BLaER1 treated with 17β-estradiol and CSF1 and Interleukin-3, amounts not matched to agents 10 nM and 100 nM (cell line): ENCODE measurements around the gene ECE1.

Experiments
- H3K27ac ChIP-seq, 11 experiments: shearing (Covaris generic); formaldehyde crosslinking; 2 replicates each; pipeline ENCODE4 v1.8.1; 2022
- H3K27me3 ChIP-seq, 11 experiments: shearing (Covaris generic); formaldehyde crosslinking; 2 replicates each; pipeline ENCODE4 v1.8.1; 2022
- H3K36me3 ChIP-seq, 11 experiments: shearing (Covaris generic); formaldehyde crosslinking; 2 replicates each; pipeline ENCODE4 v1.8.1; 2022
- H3K4me1 ChIP-seq, 10 experiments: shearing (Covaris generic); formaldehyde crosslinking; 2 replicates each; pipeline ENCODE4 v1.8.1; 2022
- H3K4me2 ChIP-seq, 11 experiments: shearing (Covaris generic); formaldehyde crosslinking; 2 replicates each; pipeline ENCODE4 v1.8.1; 2022
- H3K4me3 ChIP-seq, 10 experiments: shearing (Covaris generic); formaldehyde crosslinking; 2 replicates each; pipeline ENCODE4 v1.8.1; 2022
- H3K9ac ChIP-seq, 11 experiments: shearing (Covaris generic); formaldehyde crosslinking; 2 replicates each; pipeline ENCODE4 v1.8.1; 2022
- H3K9me3 ChIP-seq, 11 experiments: shearing (Covaris generic); formaldehyde crosslinking; replicated peaks in 1 of 11; 2 replicates each; pipeline ENCODE4 v1.8.1; 2022
- H4K20me1 ChIP-seq, 11 experiments: shearing (Covaris generic); formaldehyde crosslinking; 2 replicates each; pipeline ENCODE4 v1.8.1; 2022
- Cebpa-rat ChIP-seq, 11 experiments: shearing (Covaris generic); IDR thresholded peaks; 2 replicates each; pipeline ENCODE4 v1.8.1; 2022

Gene ECE1

GRCh38 chr1:21307663-21308305, 17.5 kb upstream of the ECE1 start:
- Histone ChIP-seq H3K4me1 (peaks cover 15 to 60% (median 54%) of the 10 kb centered on the region in 10 experiments), H3K9me3 (peaks cover 0 to 6% (median 4%) of the 10 kb centered on the region in 11 experiments; a peak in 7 of 22 replicates), H3K27ac (peak overlapping the region in 4 of 11 experiments; percentile 16 to 53 (median 34); a peak in 4 of 22 replicates), H3K36me3 (no peaks in the 10 kb centered on the region), H3K4me2 (peak overlapping the region; percentile 13 to 81 (median 58); a peak in 21 of 22 replicates), H4K20me1 (peaks cover 0 to 44% (median 8%) of the 10 kb centered on the region in 11 experiments; a peak in 10 of 22 replicates), H3K4me3 (no peak overlapping the region), H3K27me3 (peaks cover 0 to 4% (median 0%) of the 10 kb centered on the region in 11 experiments; a peak in 1 of 22 replicates), H3K9ac (peak overlapping the region in 2 of 11 experiments; percentile 3 to 41; a peak in 1 of 22 replicates)
- TF ChIP-seq Cebpa-rat (IDR thresholded peaks at IDR 0.05): no peak

GRCh38 chr1:21307210-21307609, 16.9 kb upstream of the ECE1 start:
- Histone ChIP-seq H3K9me3 (peaks cover 0 to 6% (median 4%) of the 10 kb centered on the region in 11 experiments; a peak in 7 of 22 replicates), H3K4me2 (peak overlapping the region; percentile 4 to 81 (median 58); a peak in 19 of 22 replicates), H3K4me1 (peaks cover 15 to 63% (median 57%) of the 10 kb centered on the region in 10 experiments), H3K9ac (0 out of 22 replicates have a peak overlapping the region, but pooled peaks of 1 of the 11 experiments have one; percentile 3), H3K36me3 (no peaks in the 10 kb centered on the region), H3K27me3 (peaks cover 0 to 4% (median 0%) of the 10 kb centered on the region in 11 experiments; a peak in 1 of 22 replicates), H3K4me3 (no peak overlapping the region), H3K27ac (peak overlapping the region in 3 of 11 experiments; percentile 16 to 53 (median 46); a peak in 1 of 22 replicates), H4K20me1 (peaks cover 0 to 47% (median 8%) of the 10 kb centered on the region in 11 experiments; a peak in 10 of 22 replicates)
- no peak for TF ChIP-seq Cebpa-rat (IDR thresholded peaks at IDR 0.05)

GRCh38 chr1:21305900-21306189, 15.6 kb upstream of the ECE1 start:
- Histone ChIP-seq H3K9ac (no peak overlapping the region), H3K4me2 (no peak overlapping the region), H3K4me3 (no peak overlapping the region), H3K27me3 (peaks cover 0 to 4% (median 0%) of the 10 kb centered on the region in 11 experiments; a peak in 1 of 22 replicates), H3K4me1 (peaks cover 15 to 62% (median 56%) of the 10 kb centered on the region in 10 experiments), H4K20me1 (peaks cover 0 to 48% (median 7%) of the 10 kb centered on the region in 11 experiments; a peak in 10 of 22 replicates), H3K36me3 (no peaks in the 10 kb centered on the region), H3K9me3 (peaks cover 0 to 6% (median 4%) of the 10 kb centered on the region in 11 experiments; a peak in 7 of 22 replicates), H3K27ac (no peak overlapping the region)
- no peak for TF ChIP-seq Cebpa-rat (IDR thresholded peaks at IDR 0.05)

- TF ChIP-seq Cebpa-rat (IDR thresholded peaks at IDR 0.05): no peak
- Histone ChIP-seq H3K4me3 (no peak overlapping the region), H3K9me3 (peaks cover 0 to 6% (median 4%) of the 10 kb centered on the region in 11 experiments; a peak in 7 of 22 replicates), H3K27ac (no peak overlapping the region; a peak in 1 of 22 replicates), H4K20me1 (peaks cover 0 to 43% (median 7%) of the 10 kb centered on the region in 11 experiments; a peak in 10 of 22 replicates), H3K4me2 (no peak overlapping the region), H3K9ac (no peak overlapping the region), H3K4me1 (peaks cover 16 to 62% (median 56%) of the 10 kb centered on the region in 10 experiments), H3K27me3 (peaks cover 0 to 4% (median 0%) of the 10 kb centered on the region in 11 experiments; a peak in 1 of 22 replicates), H3K36me3 (no peaks in the 10 kb centered on the region)
Observed at GRCh38 chr1:21305155-21305899, 15.1 kb upstream of the ECE1 start.

- Histone ChIP-seq H3K9me3 (no peaks in the 10 kb centered on the region), H4K20me1 (peaks cover 0 to 43% (median 6%) of the 10 kb centered on the region in 11 experiments; a peak in 10 of 22 replicates), H3K4me2 (no peak overlapping the region), H3K27me3 (peaks cover 0 to 4% (median 0%) of the 10 kb centered on the region in 11 experiments; a peak in 1 of 22 replicates), H3K4me1 (peaks cover 24 to 62% (median 58%) of the 10 kb centered on the region in 10 experiments), H3K9ac (no peak overlapping the region), H3K36me3 (no peaks in the 10 kb centered on the region), H3K4me3 (no peak overlapping the region), H3K27ac (no peak overlapping the region)
- no peak for TF ChIP-seq Cebpa-rat (IDR thresholded peaks at IDR 0.05)
Observed at GRCh38 chr1:21304488-21304887, 14.2 kb upstream of the ECE1 start.

- H3K9ac ChIP-seq: peak overlapping the region in 2 of 11 experiments; percentile 1 to 8; a peak in 2 of 22 replicates
- peaks cover 0 to 33% (median 4%) of the 10 kb centered on the region in 11 experiments; a peak in 9 of 22 replicates for H4K20me1 ChIP-seq
- no peaks in the 10 kb centered on the region for H3K9me3 ChIP-seq
- peaks cover 0 to 12% (median 0%) of the 10 kb centered on the region in 11 experiments; a peak in 1 of 22 replicates for H3K27me3 ChIP-seq
- no peak for TF ChIP-seq Cebpa-rat (IDR thresholded peaks at IDR 0.05)
- H3K36me3 ChIP-seq: no peaks in the 10 kb centered on the region
- H3K4me3 ChIP-seq: no peak overlapping the region
- H3K4me2 ChIP-seq: peak overlapping the region in 7 of 11 experiments; percentile 3 to 31 (median 13); a peak in 10 of 22 replicates
- peaks cover 29 to 62% (median 58%) of the 10 kb centered on the region in 10 experiments for H3K4me1 ChIP-seq
- peak overlapping the region in 3 of 11 experiments; percentile 3 to 27 (median 11); a peak in 2 of 22 replicates for H3K27ac ChIP-seq
Observed at GRCh38 chr1:21302747-21303715, 12.8 kb upstream of the ECE1 start.

- TF ChIP-seq Cebpa-rat (IDR thresholded peaks at IDR 0.05): no peak
- no peak overlapping the region for H3K9ac ChIP-seq
- H3K9me3 ChIP-seq: no peaks in the 10 kb centered on the region
- peaks cover 20 to 62% (median 56%) of the 10 kb centered on the region in 10 experiments for H3K4me1 ChIP-seq
- H3K27me3 ChIP-seq: 0 out of 22 replicates have a peak, but pooled peaks cover 0 to 8% (median 0%) of the 10 kb centered on the region in 11 experiments
- peaks cover 0 to 23% (median 0%) of the 10 kb centered on the region in 11 experiments; a peak in 5 of 22 replicates for H4K20me1 ChIP-seq
- H3K4me3 ChIP-seq: no peak overlapping the region
- no peaks in the 10 kb centered on the region for H3K36me3 ChIP-seq
- H3K4me2 ChIP-seq: 0 out of 22 replicates have a peak overlapping the region, but pooled peaks of 1 of the 11 experiments have one; percentile 7
- H3K27ac ChIP-seq: no peak overlapping the region
Observed at GRCh38 chr1:21301794-21302440, 11.7 kb upstream of the ECE1 start.
